Activated naive CD8-positive, alpha-beta T cell (primary cell): ENCODE results near the gene MYO19.
A peak's percentile ranks its signal among the peaks of the same experiment; 100 is the strongest.

Experiments used
- H3K27ac Mint-ChIP-seq: one replicate; pipeline ENCODE4 v1.8.0; 2021; ENCODE audit warnings: mixed read lengths
- H3K27me3 Mint-ChIP-seq: one replicate; pipeline ENCODE4 v1.8.0; 2021; ENCODE audit warnings: mixed read lengths
- H3K36me3 Mint-ChIP-seq: one replicate; pipeline ENCODE4 v1.8.0; 2021; ENCODE audit warnings: mixed read lengths
- H3K4me1 Mint-ChIP-seq: one replicate; pipeline ENCODE4 v1.8.0; 2021; ENCODE audit warnings: low read depth, mixed read lengths
- H3K4me3 Mint-ChIP-seq: one replicate; pipeline ENCODE4 v1.8.0; 2021; ENCODE audit warnings: mild to moderate bottlenecking, mixed read lengths
- H3K9me3 Mint-ChIP-seq: one replicate; pipeline ENCODE4 v1.8.0; 2021; ENCODE audit warnings: low read depth, mixed read lengths

The MYO19 gene

GRCh38 chr17:36534840-36535668 lies at the start of gene MYO19, which contains the start of gene PIGW:
Gene MYO19 (minus strand): TSS chr17:36534868. CDS start chr17:36532538, 2,330 bp downstream.
Gene PIGW (plus strand): TSS chr17:36534987. CDS start chr17:36537102, 2,115 bp downstream.
- no peaks in the 10 kb centered on the region for H3K27me3 Mint-ChIP-seq
- peaks cover 4% of the 10 kb centered on the region for H3K36me3 Mint-ChIP-seq
- no peaks in the 10 kb centered on the region for H3K9me3 Mint-ChIP-seq
- H3K27ac Mint-ChIP-seq = peak within 1 kb of the TSS; percentile 99
- peaks cover 30% of the 10 kb centered on the region for H3K4me1 Mint-ChIP-seq
- peak within 1 kb of the TSS; percentile 99 for H3K4me3 Mint-ChIP-seq

GRCh38 chr17:36583787-36584186 lies 49.1 kb upstream of the MYO19 start:
- H3K27ac Mint-ChIP-seq = no peak overlapping the region
- no peaks in the 10 kb centered on the region for H3K27me3 Mint-ChIP-seq
- H3K36me3 Mint-ChIP-seq = peaks cover 2% of the 10 kb centered on the region
- peaks cover 2% of the 10 kb centered on the region for H3K4me1 Mint-ChIP-seq
- no peak overlapping the region for H3K4me3 Mint-ChIP-seq
- H3K9me3 Mint-ChIP-seq = no peaks in the 10 kb centered on the region

- H3K36me3 Mint-ChIP-seq = peaks cover 2% of the 10 kb centered on the region
- H3K4me1 Mint-ChIP-seq = peaks cover 19% of the 10 kb centered on the region
- no peak overlapping the region for H3K4me3 Mint-ChIP-seq
- no peaks in the 10 kb centered on the region for H3K27me3 Mint-ChIP-seq
- H3K9me3 Mint-ChIP-seq = no peaks in the 10 kb centered on the region
- H3K27ac Mint-ChIP-seq = peak overlapping the region; percentile 29
These were observed 44.0 kb upstream of the MYO19 start for GRCh38 chr17:36578671-36579070.

- no peaks in the 10 kb centered on the region for H3K27me3 Mint-ChIP-seq
- H3K27ac Mint-ChIP-seq = peak overlapping the region; percentile 24
- peaks cover 2% of the 10 kb centered on the region for H3K36me3 Mint-ChIP-seq
- peaks cover 31% of the 10 kb centered on the region for H3K4me1 Mint-ChIP-seq
- no peaks in the 10 kb centered on the region for H3K9me3 Mint-ChIP-seq
- H3K4me3 Mint-ChIP-seq = no peak overlapping the region
These were observed 42.1 kb upstream of the MYO19 start for GRCh38 chr17:36576793-36577192.

- no peaks in the 10 kb centered on the region for H3K9me3 Mint-ChIP-seq
- H3K36me3 Mint-ChIP-seq = peaks cover 2% of the 10 kb centered on the region
- H3K4me1 Mint-ChIP-seq = peaks cover 31% of the 10 kb centered on the region
- no peak overlapping the region for H3K27ac Mint-ChIP-seq
- H3K27me3 Mint-ChIP-seq = no peaks in the 10 kb centered on the region
- H3K4me3 Mint-ChIP-seq = no peak overlapping the region
These were observed 40.4 kb upstream of the MYO19 start for GRCh38 chr17:36575028-36575427.

GRCh38 chr17:36566081-36566480 lies 31.4 kb upstream of the MYO19 start:
- peak overlapping the region; percentile 19 for H3K27ac Mint-ChIP-seq
- peaks cover 32% of the 10 kb centered on the region for H3K4me1 Mint-ChIP-seq
- H3K9me3 Mint-ChIP-seq = no peaks in the 10 kb centered on the region
- H3K4me3 Mint-ChIP-seq = no peak overlapping the region
- H3K27me3 Mint-ChIP-seq = no peaks in the 10 kb centered on the region
- peaks cover 3% of the 10 kb centered on the region for H3K36me3 Mint-ChIP-seq

- H3K27me3 Mint-ChIP-seq = no peaks in the 10 kb centered on the region
- peaks cover 13% of the 10 kb centered on the region for H3K36me3 Mint-ChIP-seq
- peak overlapping the region; percentile 69 for H3K27ac Mint-ChIP-seq
- no peaks in the 10 kb centered on the region for H3K9me3 Mint-ChIP-seq
- peak overlapping the region; percentile 74 for H3K4me3 Mint-ChIP-seq
- peaks cover 68% of the 10 kb centered on the region for H3K4me1 Mint-ChIP-seq
These were observed 18.8 kb upstream of the MYO19 start for GRCh38 chr17:36553459-36553858.

GRCh38 chr17:36550491-36551417 lies 16.1 kb upstream of the MYO19 start:
- Mint-ChIP-seq H3K4me3 (peak overlapping the region; percentile 73), H3K27me3 (no peaks in the 10 kb centered on the region), H3K36me3 (peaks cover 7% of the 10 kb centered on the region), H3K9me3 (no peaks in the 10 kb centered on the region), H3K27ac (peak overlapping the region; percentile 89), H3K4me1 (peaks cover 76% of the 10 kb centered on the region)

- H3K36me3 Mint-ChIP-seq = peaks cover 6% of the 10 kb centered on the region
- H3K27me3 Mint-ChIP-seq = no peaks in the 10 kb centered on the region
- H3K4me1 Mint-ChIP-seq = peaks cover 61% of the 10 kb centered on the region
- no peaks in the 10 kb centered on the region for H3K9me3 Mint-ChIP-seq
- peak overlapping the region; percentile 96 for H3K27ac Mint-ChIP-seq
- peak overlapping the region; percentile 94 for H3K4me3 Mint-ChIP-seq
These were observed 13.1 kb upstream of the MYO19 start for GRCh38 chr17:36547776-36548175.

GRCh38 chr17:36546418-36547093 lies 11.9 kb upstream of the MYO19 start:
- H3K27me3 Mint-ChIP-seq = no peaks in the 10 kb centered on the region
- H3K4me1 Mint-ChIP-seq = peaks cover 51% of the 10 kb centered on the region
- peak overlapping the region; percentile 96 for H3K27ac Mint-ChIP-seq
- peak overlapping the region; percentile 94 for H3K4me3 Mint-ChIP-seq
- H3K9me3 Mint-ChIP-seq = no peaks in the 10 kb centered on the region
- H3K36me3 Mint-ChIP-seq = peaks cover 6% of the 10 kb centered on the region

GRCh38 chr17:36545465-36546417 lies 11.1 kb upstream of the MYO19 start:
- Mint-ChIP-seq H3K36me3 (peaks cover 4% of the 10 kb centered on the region), H3K27me3 (no peaks in the 10 kb centered on the region), H3K27ac (peak overlapping the region; percentile 96), H3K4me3 (peak overlapping the region; percentile 94), H3K4me1 (peaks cover 46% of the 10 kb centered on the region), H3K9me3 (no peaks in the 10 kb centered on the region)

- H3K4me1 Mint-ChIP-seq = peaks cover 39% of the 10 kb centered on the region
- peaks cover 3% of the 10 kb centered on the region for H3K36me3 Mint-ChIP-seq
- peak overlapping the region; percentile 97 for H3K27ac Mint-ChIP-seq
These were observed 10.4 kb upstream of the MYO19 start for GRCh38 chr17:36545077-36545464.

GRCh38 chr17:36544307-36545076 lies 9.8 kb upstream of the MYO19 start, which contains the start of gene GGNBP2:
Gene GGNBP2 (plus strand): TSS chr17:36544919. CDS start chr17:36545725, 806 bp downstream.
- Mint-ChIP-seq H3K36me3 (peaks cover 3% of the 10 kb centered on the region), H3K9me3 (no peaks in the 10 kb centered on the region), H3K4me1 (peaks cover 35% of the 10 kb centered on the region), H3K27me3 (no peaks in the 10 kb centered on the region), H3K27ac (peak within 1 kb of the TSS; percentile 97), H3K4me3 (peak within 1 kb of the TSS; percentile 96)

More at GRCh38 chr17:36545077-36545464, 10.4 kb upstream of the MYO19 start:
- Mint-ChIP-seq H3K9me3 (no peaks in the 10 kb centered on the region), H3K4me3 (peak overlapping the region; percentile 96), H3K27me3 (no peaks in the 10 kb centered on the region)
